Measurements from ENCODE around the gene PAPOLB. TPM values are rescaled to one million over a fixed set of nuclear protein-coding genes. Genes with fewer than 3 reads are reported as not detected.

PAPOLB gene
- total and polyA plus RNA-seq, 2 experiments from 2014 or later = not detected

- Histone ChIP-seq H3K9me3 (ENCODE audit: low read depth) (no peaks in the 10 kb centered on the region), H3K27me3 (no peaks in the 10 kb centered on the region), H3K79me2 (no peaks in the 10 kb centered on the region), H3K9me2 (replicated peaks; ENCODE audit: insufficient read depth) (no peaks in the 10 kb centered on the region), H3K27ac (no peak overlapping the region), H4K20me1 (ENCODE audit: insufficient read depth, poor library complexity, severe bottlenecking) (no peaks in the 10 kb centered on the region), H3K4me1 (ENCODE audit: insufficient read depth) (no peaks in the 10 kb centered on the region), H2AFZ (no peak overlapping the region), H3K4me3 (no peak overlapping the region), H3K4me2 (no peak overlapping the region), H3K36me3 (replicated peaks; ENCODE audit: insufficient read depth, low read depth) (no peaks in the 10 kb centered on the region)
- WGBS (ENCODE audit: low lambda C conversion rate, missing lambda C conversion rate) = 93% methylated on average over 15 of the region's 19 CpGs
- TF ChIP-seq EZH2phosphoT487 (IDR thresholded peaks at IDR 0.05; ENCODE audit: low read depth, severe bottlenecking, unreplicated experiment) (no peak), EZH2 (IDR thresholded peaks at IDR 0.05; ENCODE audit: borderline replicate concordance) (no peak), CTCF (IDR thresholded peaks at IDR 0.05; ENCODE audit: poor library complexity) (no peak)
- DNase-seq (ENCODE audit: low spot score) = no peak
Measured at GRCh38 chr7:4820405-4820966, 41.3 kb downstream of the PAPOLB start.

- H2AFZ ChIP-seq = no peak overlapping the region
- no peaks in the 10 kb centered on the region for H3K9me3 ChIP-seq (ENCODE audit: low read depth)
- H3K27me3 ChIP-seq = no peaks in the 10 kb centered on the region
- H3K36me3 ChIP-seq (replicated peaks; ENCODE audit: insufficient read depth, low read depth) = no peaks in the 10 kb centered on the region
- DNase-seq (ENCODE audit: low spot score) = no peak
- no peak overlapping the region for H3K27ac ChIP-seq
- H3K4me3 ChIP-seq = no peak overlapping the region
- TF ChIP-seq EZH2phosphoT487 (IDR thresholded peaks at IDR 0.05; ENCODE audit: low read depth, severe bottlenecking, unreplicated experiment) (no peak), EZH2 (IDR thresholded peaks at IDR 0.05; ENCODE audit: borderline replicate concordance) (no peak), CTCF (IDR thresholded peaks at IDR 0.05; ENCODE audit: poor library complexity) (no peak)
- no peaks in the 10 kb centered on the region for H3K79me2 ChIP-seq
- no peaks in the 10 kb centered on the region for H3K9me2 ChIP-seq (replicated peaks; ENCODE audit: insufficient read depth)
- WGBS (ENCODE audit: low lambda C conversion rate, missing lambda C conversion rate) = 92% methylated on average over 39 of the region's 39 CpGs
- H4K20me1 ChIP-seq (ENCODE audit: insufficient read depth, poor library complexity, severe bottlenecking) = no peaks in the 10 kb centered on the region
- H3K4me2 ChIP-seq = no peak overlapping the region
- no peaks in the 10 kb centered on the region for H3K4me1 ChIP-seq (ENCODE audit: insufficient read depth)
Measured at GRCh38 chr7:4819560-4820404, 42.0 kb downstream of the PAPOLB start.

- Histone ChIP-seq H3K4me2 (no peak overlapping the region), H3K9me2 (replicated peaks; ENCODE audit: insufficient read depth) (no peaks in the 10 kb centered on the region), H3K79me2 (no peaks in the 10 kb centered on the region), H3K27ac (no peak overlapping the region), H3K27me3 (no peaks in the 10 kb centered on the region), H3K9me3 (ENCODE audit: low read depth) (no peaks in the 10 kb centered on the region), H3K4me1 (ENCODE audit: insufficient read depth) (no peaks in the 10 kb centered on the region), H4K20me1 (ENCODE audit: insufficient read depth, poor library complexity, severe bottlenecking) (no peaks in the 10 kb centered on the region), H3K4me3 (no peak overlapping the region), H3K36me3 (replicated peaks; ENCODE audit: insufficient read depth, low read depth) (no peaks in the 10 kb centered on the region), H2AFZ (no peak overlapping the region)
- TF ChIP-seq CTCF (IDR thresholded peaks at IDR 0.05; ENCODE audit: poor library complexity) (no peak), EZH2 (IDR thresholded peaks at IDR 0.05; ENCODE audit: borderline replicate concordance) (no peak), EZH2phosphoT487 (IDR thresholded peaks at IDR 0.05; ENCODE audit: low read depth, severe bottlenecking, unreplicated experiment) (no peak)
- DNase-seq (ENCODE audit: low spot score) = no peak
- WGBS (ENCODE audit: low lambda C conversion rate, missing lambda C conversion rate) = 84% methylated on average over 28 of the region's 32 CpGs
Measured at GRCh38 chr7:4818000-4818794, 43.6 kb downstream of the PAPOLB start.
